Endothelial cell of umbilical vein (primary cell): ENCODE results near the gene GALNT14. TPM values are rescaled to one million over a fixed set of nuclear protein-coding genes. Genes with fewer than 3 reads are reported as not detected.

Experiments
- BruUV-seq: library from RNA; stranded (reverse); fragments of 400-500 nt; replicated peaks from 2 replicates; lab custom pipeline; 2021; lab: Mats Ljungman, UMichigan
- CTCF ChIA-PET: fragments of 300-600, 350-600 bp; sonication (Branson Sonifier 250); formaldehyde crosslinking; loops from one replicate; lab custom pipeline; 2021; ENCODE audit warnings: antibody characterized with exemption, inconsistent platforms; lab: Charles Lee
- POLR2A ChIA-PET: fragments of 300-600, 350-600 bp; sonication (Branson Sonifier 250); formaldehyde crosslinking; loops from one replicate; lab custom pipeline; 2021; ENCODE audit warnings: antibody characterized with exemption, inconsistent platforms; lab: Charles Lee
- DNase-seq: peaks from one replicate; pipeline ENCODE4 v3.0.0-alpha.2; 2011; ENCODE audit warnings: low read depth, low spot score
- FAIRE-seq: peaks from 2 replicates; lab custom pipeline; 2011; peaks lifted over from hg19 to GRCh38; lab: Jason Lieb, UNC
- H2AFZ ChIP-seq: 2 replicates; pipeline ENCODE4 v1.6.0; 2012; ENCODE audit warnings: low read depth, low read length, control low read depth, inconsistent platforms
- H3K27ac ChIP-seq: 2 replicates; pipeline ENCODE4 v1.5.1; 2011; ENCODE audit warnings: low read depth, mild to moderate bottlenecking, control low read depth, low read length, moderate library complexity; ENCODE audit not compliant: insufficient read depth
- H3K27me3 ChIP-seq, 2 experiments: 2 replicates each; pipeline versions ENCODE4 v1.6.0 to v1.6.1; 2011; ENCODE audit warnings: low read length in 2 of 2, mixed read lengths in 1 of 2; ENCODE audit not compliant: control insufficient read depth in 2 of 2, insufficient read depth in 2 of 2
- H3K36me3 ChIP-seq, 2 experiments: 2 replicates in 1 of 2; 3 replicates in 1 of 2; pipeline ENCODE4 v1.5.1; 2011; ENCODE audit warnings: low read length in 2 of 2, mild to moderate bottlenecking in 1 of 2, moderate library complexity in 1 of 2; ENCODE audit not compliant: control insufficient read depth in 2 of 2, insufficient read depth in 2 of 2; ENCODE audit errors: extremely low read depth in 1 of 2
- H3K4me1 ChIP-seq: 3 replicates; pipeline ENCODE4 v1.5.1; 2011; ENCODE audit warnings: mild to moderate bottlenecking, low read length; ENCODE audit not compliant: control insufficient read depth, insufficient read depth; ENCODE audit errors: extremely low read depth
- H3K4me2 ChIP-seq: 2 replicates; pipeline ENCODE4 v1.6.1; 2011; ENCODE audit warnings: low read length, control low read depth, mixed read lengths; ENCODE audit not compliant: insufficient read depth
- H3K4me3 ChIP-seq, 3 experiments: fragments of 200-600 bp in 1 of 3; sonication (generic), shearing (Covaris generic) in 1 of 3; replicated peaks in 1 of 3; 2 replicates each; pipeline ENCODE4 v1.5.1; 2011 to 2016; ENCODE audit warnings: control low read depth in 3 of 3, low read length in 3 of 3, mild to moderate bottlenecking in 2 of 3, inconsistent platforms in 1 of 3, low read depth in 1 of 3, moderate library complexity in 1 of 3; ENCODE audit not compliant: insufficient read depth in 1 of 3
- H3K79me2 ChIP-seq: 2 replicates; pipeline ENCODE4 v1.6.0; 2012; ENCODE audit warnings: low read length, inconsistent platforms; ENCODE audit not compliant: control insufficient read depth, insufficient read depth
- H3K9ac ChIP-seq: replicated peaks from 2 replicates; pipeline ENCODE3; 2011; ENCODE audit warnings: low read length, control low read depth; ENCODE audit not compliant: insufficient read depth; ENCODE audit errors: extremely low read depth
- H3K9me1 ChIP-seq: replicated peaks from 3 replicates; pipeline ENCODE4 v1.6.0; 2011; ENCODE audit warnings: mild to moderate bottlenecking, low read length; ENCODE audit not compliant: control insufficient read depth, insufficient read depth; ENCODE audit errors: extremely low read depth
- H3K9me3 ChIP-seq: replicated peaks from 2 replicates; pipeline ENCODE4 v1.5.1; 2012; ENCODE audit warnings: low read length, inconsistent platforms; ENCODE audit not compliant: control insufficient read depth, insufficient read depth
- H4K20me1 ChIP-seq: replicated peaks from 2 replicates; pipeline ENCODE3; 2011; ENCODE audit warnings: mild to moderate bottlenecking, low read length; ENCODE audit not compliant: control insufficient read depth, insufficient read depth; ENCODE audit errors: extremely low read depth
- CTCF ChIP-seq, 2 donors: IDR thresholded peaks; 1 replicate in 1 of 2; 2 replicates in 1 of 2; pipeline ENCODE4 v1.5.1; 2011; ENCODE audit warnings: low read length in 2 of 2, mild to moderate bottlenecking in 2 of 2, moderate library complexity in 2 of 2, control low read depth in 1 of 2, inconsistent platforms in 1 of 2, low read depth in 1 of 2; ENCODE audit not compliant: insufficient read depth in 1 of 2; ENCODE audit errors: extremely low read depth in 1 of 2
- EZH2 ChIP-seq: IDR thresholded peaks from 2 replicates; pipeline ENCODE4 v1.6.1; 2012; ENCODE audit warnings: borderline replicate concordance, low read depth, mild to moderate bottlenecking, moderate library complexity, low read length, inconsistent platforms; ENCODE audit not compliant: severe bottlenecking
- FOS ChIP-seq: IDR thresholded peaks from 2 replicates; pipeline ENCODE4 v1.6.1; 2011; ENCODE audit warnings: mild to moderate bottlenecking, low read length, moderate library complexity, borderline replicate concordance; ENCODE audit not compliant: insufficient read depth
- GATA2 ChIP-seq: IDR thresholded peaks from 2 replicates; pipeline ENCODE4 v1.7.0; 2011; ENCODE audit warnings: low read depth, mild to moderate bottlenecking, moderate library complexity, mixed read lengths, low read length; ENCODE audit not compliant: insufficient read length, insufficient read depth
- JUN ChIP-seq: IDR thresholded peaks from 2 replicates; pipeline ENCODE4 v1.6.1; 2011; ENCODE audit warnings: borderline replicate concordance, low read depth; ENCODE audit not compliant: insufficient read length, insufficient read depth
- MAX ChIP-seq: IDR thresholded peaks from 2 replicates; pipeline ENCODE4 v1.6.1; 2011; ENCODE audit not compliant: insufficient read depth, insufficient read length
- MYC ChIP-seq: IDR thresholded peaks from one replicate; pipeline ENCODE4 v1.6.1; 2011; ENCODE audit warnings: mild to moderate bottlenecking, low read depth, low read length
- POLR2A ChIP-seq: IDR thresholded peaks from 2 replicates; pipeline ENCODE4 v1.6.1; 2012; ENCODE audit warnings: low read depth, mild to moderate bottlenecking, control low read depth, low read length
- POLR2AphosphoS5 ChIP-seq: IDR thresholded peaks from 2 replicates; pipeline ENCODE4 v1.6.1; 2012; ENCODE audit warnings: low read depth, mild to moderate bottlenecking, control low read depth, low read length, moderate library complexity; ENCODE audit not compliant: insufficient read depth
- dilution Hi-C: fragments of 300-500 bp; cut with MboI; formaldehyde crosslinking; loops from one replicate; pipeline ENCODE4 v1.15.0; 2019; ENCODE audit warnings: low sequenced_read_pairs; ENCODE audit not compliant: extremely low pct_ligation_motif_present
- intact Hi-C: fragments of 100-400 bp; cut with micrococcal nuclease; formaldehyde crosslinking; loops from one replicate; pipeline ENCODE4 v1.10.0; 2022
- polyA plus RNA-seq, 4 experiments: library from polyadenylated mRNA; depleted of rRNA in 3 of 4; stranded (reverse) in 3 of 4; unstranded in 1 of 4; fragments of >200 nt; gene quantifications; 2 replicates each; pipeline versions ENCODE4 v1.2.1 to v1.2.3, GENCODE V29; 2011 to 2012; ENCODE audit warnings: missing spikeins in 1 of 4
- total RNA-seq: library from RNA; stranded (reverse); gene quantifications from 2 replicates; pipeline ENCODE4 v1.2.3, GENCODE V29; 2021

GALNT14 gene
- total and polyA plus RNA-seq, 2 donors (not counting 3 experiments of a cell fraction or from before 2014, with no cell fraction given): 0.04 to 0.40 TPM

- no peaks in the 10 kb centered on the region for H3K27me3 ChIP-seq
- CTCF ChIA-PET: no interaction called here
- no peaks in the 10 kb centered on the region for H3K9me1 ChIP-seq
- FAIRE-seq (no peak), DNase-seq (no peak)
- POLR2A ChIA-PET: no interaction called here
- H2AFZ ChIP-seq: no peak overlapping the region
- TF ChIP-seq JUN (no peak), MAX (no peak), MYC (no peak), FOS (no peak), GATA2 (no peak), POLR2AphosphoS5 (no peak), EZH2 (no peak), POLR2A (no peak), CTCF (IDR thresholded peaks at IDR 0.05; ENCODE audit: extremely low read depth in 1 of 2, insufficient read depth in 1 of 2, low read depth in 1 of 2, low read length in 2 of 2) (no peak)
- BruUV-seq: no TSS peak
- intact Hi-C loops: no loop called here
- no peak overlapping the region for H3K4me2 ChIP-seq
- H3K9me3 ChIP-seq: no peaks in the 10 kb centered on the region
- H3K9ac ChIP-seq: no peak overlapping the region
- H3K27ac ChIP-seq: no peak overlapping the region
- H3K36me3 ChIP-seq: no peaks in the 10 kb centered on the region
- H4K20me1 ChIP-seq: no peaks in the 10 kb centered on the region
- dilution Hi-C loops: no loop called here
- H3K4me1 ChIP-seq: no peaks in the 10 kb centered on the region
- H3K79me2 ChIP-seq: no peaks in the 10 kb centered on the region
- H3K4me3 ChIP-seq: no peak overlapping the region
Observed at GRCh38 chr2:30958918-30959265, 179.3 kb downstream of the GALNT14 start.
